HG03521 (cell line): ENCODE results near the gene NKAIN1.
"Not testable (repeated sequence)": the region's sequence is repeated elsewhere in the genome, so short reads cannot be mapped to it uniquely, and the experiment has no call there.

Source experiments
- ATAC-seq: cut with Tn5 transposase; IDR thresholded peaks from one replicate; pipeline ENCODE4 v1.9.1; 2021; ENCODE audit warnings: mild to moderate bottlenecking, moderate library complexity; ENCODE audit not compliant: unreplicated experiment

Gene NKAIN1

GRCh38 chr1:31239653-31240241, at the start of gene NKAIN1:
Gene NKAIN1, minus strand, starts transcription at chr1:31239887. Its CDS starts 340 bp downstream, at chr1:31239547.
- no peak for ATAC-seq

DNA sequence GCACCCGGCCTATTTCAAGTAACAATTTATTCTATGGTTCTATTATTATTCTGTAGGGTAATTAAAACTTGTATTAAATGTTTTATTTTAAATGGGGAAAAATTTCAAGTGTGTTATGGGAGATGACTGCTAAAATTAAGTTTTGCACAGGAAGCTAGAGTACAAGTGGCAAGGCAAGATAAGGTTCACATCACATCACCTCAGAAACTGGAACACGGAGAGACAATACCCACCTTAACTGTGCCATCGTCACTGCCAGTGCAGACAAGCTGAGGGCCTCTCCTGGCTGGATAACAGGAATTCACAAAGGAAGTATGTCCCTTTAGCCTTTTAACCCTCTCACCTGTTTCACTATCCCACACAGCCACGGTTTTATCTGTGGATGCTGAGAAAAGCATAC, 49.3 kb upstream of the NKAIN1 start:
- ATAC-seq = no peak

GRCh38 chr1:31287791-31288190, 48.1 kb upstream of the NKAIN1 start:
- not testable (repeated sequence) for ATAC-seq

DNA sequence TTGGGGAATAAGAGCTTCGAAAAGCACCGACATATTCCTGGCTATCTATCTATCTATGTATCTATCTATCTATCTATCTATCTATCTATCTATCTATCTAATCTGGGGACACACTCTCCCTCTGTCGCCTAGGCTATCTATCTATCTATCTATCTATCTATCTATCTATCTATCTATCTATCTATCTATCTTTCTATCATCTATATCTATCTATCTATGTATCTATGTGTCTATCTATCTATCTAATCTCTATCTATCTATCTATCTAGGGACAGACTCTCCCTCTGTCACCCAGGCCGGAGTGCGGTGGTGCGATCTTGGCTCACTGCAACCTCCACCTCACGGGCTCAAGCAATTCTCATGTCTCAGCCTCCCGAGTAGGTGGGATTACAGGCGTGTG, 42.7 kb upstream of the NKAIN1 start:
- ATAC-seq = not testable (repeated sequence)

GRCh38 chr1:31273619-31274018, 33.9 kb upstream of the NKAIN1 start:
- ATAC-seq = no peak

DNA sequence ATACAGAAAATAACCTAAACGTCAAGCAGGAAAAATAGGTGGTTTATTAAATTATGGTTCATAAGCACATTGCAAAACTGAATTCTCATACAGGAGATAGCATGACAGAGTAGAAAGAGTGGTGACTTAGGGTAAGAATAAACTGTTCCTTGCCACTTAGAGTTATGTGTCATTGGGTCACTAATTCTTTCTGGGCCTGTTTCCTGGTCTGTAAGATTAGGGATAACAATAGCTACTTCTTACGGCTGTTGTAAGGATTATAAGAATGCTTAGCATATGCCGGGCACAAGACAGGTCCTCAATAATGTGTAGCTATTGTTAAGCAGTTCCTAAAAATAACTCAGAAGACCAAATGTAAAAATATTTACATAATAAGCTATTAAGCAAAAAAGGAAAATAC, 32.7 kb upstream of the NKAIN1 start:
- no peak for ATAC-seq

DNA sequence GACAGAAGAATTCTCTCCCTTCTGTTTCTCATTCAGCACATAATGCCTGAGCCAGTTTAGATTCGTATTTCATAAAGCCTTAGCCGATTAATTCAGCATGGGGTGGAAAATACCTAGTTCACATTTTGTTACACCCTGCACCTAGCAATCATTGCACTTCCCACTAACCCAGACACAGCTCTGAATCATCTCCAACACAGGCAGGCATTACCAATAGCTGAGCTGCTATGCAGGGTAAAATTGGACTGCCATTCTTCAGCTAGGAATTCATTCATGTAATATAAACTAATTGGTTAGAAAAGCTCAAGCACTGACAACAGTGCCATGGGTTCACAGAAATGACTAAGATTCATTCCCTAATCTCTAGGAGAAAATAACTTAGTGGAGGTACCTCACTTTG, 26.9 kb upstream of the NKAIN1 start:
- ATAC-seq = no peak

DNA sequence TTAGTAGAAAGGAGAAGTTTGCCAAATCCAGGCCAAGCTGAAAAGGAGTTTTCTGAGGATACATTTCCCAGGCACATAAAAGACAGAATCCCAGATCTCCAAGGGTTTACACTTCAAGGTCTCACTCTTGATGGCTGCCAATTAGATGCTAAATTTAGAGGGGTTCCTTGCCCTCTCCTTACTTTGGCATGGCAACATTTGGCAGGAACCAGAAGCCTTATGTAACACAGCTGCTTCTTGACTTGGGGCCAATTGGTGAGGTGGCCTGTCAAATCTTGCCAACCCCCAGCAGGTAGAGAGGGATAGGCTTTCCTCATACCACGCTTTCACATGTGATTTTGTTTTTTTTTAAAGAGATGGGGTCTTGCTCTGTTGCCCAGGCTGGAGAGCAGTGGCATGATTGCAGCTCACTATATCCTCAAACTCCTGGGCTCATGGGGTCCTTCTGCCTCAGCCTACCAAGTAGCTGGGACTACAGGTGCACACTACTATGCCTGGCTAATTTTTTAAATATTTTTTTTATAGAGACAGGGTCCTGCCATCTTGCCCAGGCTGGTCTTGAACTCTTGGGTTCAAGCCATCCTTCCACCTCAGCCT, 25.2 kb upstream of the NKAIN1 start:
- no peak for ATAC-seq

DNA sequence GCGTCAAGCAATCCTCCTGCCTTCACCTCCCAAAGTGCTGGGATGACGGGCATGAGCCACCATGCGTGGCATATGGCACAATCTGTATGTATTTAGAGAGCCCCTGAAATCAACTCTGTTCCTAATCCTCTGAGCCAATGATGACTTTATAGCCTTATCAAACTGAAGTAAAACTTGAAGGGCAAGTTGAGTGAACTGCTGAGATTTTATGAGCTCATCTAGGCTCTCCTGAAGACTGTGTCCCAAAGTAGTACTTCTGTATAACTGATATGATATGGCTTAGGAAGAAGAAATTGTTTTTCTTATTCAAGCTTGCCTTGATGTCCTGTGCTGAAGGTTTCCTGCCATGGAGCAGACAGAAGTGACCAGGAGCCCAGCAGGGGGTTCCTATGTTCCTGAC, 23.7 kb upstream of the NKAIN1 start:
- ATAC-seq = no peak

DNA sequence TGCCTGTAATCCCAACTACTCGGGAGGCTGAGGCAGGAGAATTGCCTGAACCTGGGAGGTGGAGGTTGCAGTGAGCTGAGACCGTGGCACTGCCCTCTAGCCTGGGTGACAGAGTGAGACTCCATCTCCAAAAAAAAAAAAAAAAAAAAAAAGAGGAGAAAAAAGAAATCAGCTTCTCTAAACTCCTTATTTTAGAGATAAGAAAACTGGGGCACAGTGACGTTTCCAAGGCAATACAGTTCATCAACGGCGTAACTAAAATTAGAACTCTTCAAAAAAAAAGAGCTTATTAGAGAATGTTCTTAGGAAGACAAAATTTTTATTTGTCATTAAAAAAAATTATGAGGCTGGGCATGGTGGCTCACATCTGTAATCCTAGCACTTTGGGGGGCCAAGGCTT, 22.7 kb upstream of the NKAIN1 start:
- ATAC-seq = not testable (repeated sequence)

DNA sequence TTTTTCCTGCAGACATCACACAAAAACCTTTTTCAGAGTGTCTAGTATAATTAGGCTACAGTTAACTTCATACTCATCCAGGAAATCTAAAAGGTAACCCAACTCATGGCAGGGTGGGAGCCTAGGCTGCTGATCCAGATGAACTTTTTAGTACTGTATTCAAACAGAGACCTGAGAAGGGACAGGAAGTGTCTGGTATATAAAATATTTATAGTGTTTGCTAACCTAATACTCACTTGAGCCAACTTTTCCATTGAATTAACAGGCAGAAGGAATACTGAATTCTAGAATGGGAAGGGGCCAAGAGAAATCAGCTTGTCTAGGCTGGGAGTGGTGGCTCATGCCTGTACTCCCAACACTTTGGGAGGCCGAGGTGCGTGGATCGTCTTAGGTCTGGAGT, 22.2 kb upstream of the NKAIN1 start:
- ATAC-seq = no peak

GRCh38 chr1:31259746-31260145, 20.1 kb upstream of the NKAIN1 start:
- ATAC-seq = no peak

DNA sequence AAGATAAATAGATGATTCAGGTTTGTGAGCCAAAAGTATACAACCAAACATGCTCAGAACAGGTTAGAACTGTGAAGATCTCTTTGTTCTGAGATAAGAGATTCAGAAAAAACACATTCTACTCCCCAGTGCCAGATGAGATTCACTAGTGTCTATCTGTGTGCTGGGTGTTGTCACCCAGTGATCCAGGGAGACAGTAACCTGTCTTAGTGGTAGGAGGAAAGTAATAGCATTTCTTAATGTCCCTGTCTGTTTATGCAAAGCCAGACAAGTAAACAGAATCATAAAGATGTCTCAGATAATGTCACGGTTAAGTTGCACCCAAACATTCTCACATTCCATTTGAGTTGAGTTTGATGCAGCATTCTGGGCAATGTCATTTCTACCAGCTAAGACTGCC, 18.9 kb upstream of the NKAIN1 start:
- ATAC-seq = no peak

- no peak for ATAC-seq
Observed at GRCh38 chr1:31257213-31257612, 17.5 kb upstream of the NKAIN1 start.

GRCh38 chr1:31249854-31250253, 10.2 kb upstream of the NKAIN1 start:
- ATAC-seq = no peak

DNA sequence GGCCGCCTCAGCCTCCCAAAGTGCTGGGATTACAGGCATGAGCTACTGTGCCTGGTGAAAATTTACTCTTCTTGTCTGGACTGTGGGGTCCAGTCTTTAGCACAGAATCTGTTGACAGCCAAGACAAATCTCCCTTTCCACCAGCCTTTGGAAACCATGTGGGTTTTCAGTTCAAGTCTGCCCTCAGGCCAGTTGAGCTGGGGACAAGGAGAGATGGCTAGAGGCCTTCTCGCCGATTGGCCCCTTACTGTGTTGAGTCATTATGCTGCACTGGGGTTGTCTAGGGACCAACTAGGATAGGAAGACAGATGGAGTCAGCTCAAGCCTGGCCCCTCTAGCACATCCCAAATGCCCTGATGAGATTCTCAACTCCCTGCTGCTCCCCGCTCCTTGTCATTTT, 8.6 kb upstream of the NKAIN1 start:
- ATAC-seq = no peak

- ATAC-seq = no peak
Observed at GRCh38 chr1:31244326-31244725, 4.6 kb upstream of the NKAIN1 start.

- ATAC-seq = no peak
Observed at GRCh38 chr1:31243501-31244286, 4.0 kb upstream of the NKAIN1 start.

- no peak for ATAC-seq
Observed at GRCh38 chr1:31241321-31241720, 1.6 kb upstream of the NKAIN1 start.

DNA sequence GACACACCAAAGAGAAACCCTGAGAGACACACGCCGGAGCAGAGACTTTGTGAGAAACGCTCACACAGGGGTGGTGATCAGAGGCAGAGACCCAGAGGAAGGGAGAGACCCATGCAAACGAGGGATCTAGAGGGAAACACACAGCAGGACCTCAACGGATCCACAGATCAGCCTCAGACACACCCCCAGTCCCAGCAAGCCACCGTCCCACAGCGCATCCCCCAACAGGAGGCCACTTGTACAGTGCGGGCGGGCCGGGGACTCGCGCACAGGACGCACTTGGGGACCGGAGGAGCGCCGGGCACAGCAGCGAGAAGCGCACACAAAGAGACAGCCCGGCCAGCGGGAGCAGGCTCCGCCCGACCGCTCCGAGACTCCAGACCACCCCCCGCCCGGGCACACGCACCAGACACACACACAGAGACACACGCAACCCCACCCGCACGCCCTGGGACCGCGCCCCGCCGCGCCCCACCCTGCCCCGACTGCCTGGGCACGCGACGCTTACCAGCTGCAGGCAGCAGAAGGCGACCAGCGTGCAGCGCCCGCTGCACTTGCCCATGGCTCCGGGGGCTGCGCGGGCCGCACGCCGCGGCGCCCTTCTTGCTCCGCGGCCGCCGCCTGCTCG, 587 bp downstream of the NKAIN1 start:
- ATAC-seq = no peak

DNA sequence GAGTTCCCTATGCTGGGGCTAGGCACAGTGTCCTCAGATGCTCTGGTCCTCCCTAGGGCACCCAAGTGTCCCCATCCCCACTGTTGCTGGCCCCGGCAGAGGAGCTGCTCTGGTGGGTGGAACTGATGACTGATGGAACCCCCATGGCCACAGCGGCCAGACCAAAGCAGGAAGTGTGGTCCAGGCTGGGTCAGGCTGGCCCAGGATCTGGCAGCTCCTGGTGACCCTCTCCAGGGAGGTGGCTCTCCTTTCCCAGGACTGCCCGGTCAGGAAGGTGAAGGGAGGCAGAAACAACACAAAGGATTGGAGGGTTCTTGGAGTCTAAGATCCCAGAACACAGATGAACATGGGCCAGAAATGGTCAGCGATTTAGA, 1.1 kb downstream of the NKAIN1 start:
- no peak for ATAC-seq

DNA sequence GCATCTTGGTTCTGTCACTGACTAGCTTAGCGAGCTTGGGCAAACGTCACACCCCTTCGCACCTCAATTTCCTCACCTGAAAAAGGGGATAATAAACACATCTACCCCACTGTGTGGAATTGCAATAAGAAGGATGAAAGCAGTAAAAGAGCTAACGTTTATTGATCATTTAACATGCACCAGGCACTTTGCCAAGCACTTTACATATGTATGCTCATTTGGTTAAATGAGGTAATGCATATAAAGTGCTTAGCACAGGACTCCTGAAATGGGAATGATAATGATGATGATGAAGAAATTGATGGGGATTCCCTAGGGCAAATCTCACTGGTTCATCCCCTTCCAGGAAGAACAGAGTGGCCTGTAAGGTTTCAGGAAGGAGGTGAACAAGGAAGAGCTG, 4.8 kb downstream of the NKAIN1 start:
- no peak for ATAC-seq
